WTC11 (cell line): ENCODE results near the gene FOXF2. TPM values are rescaled to one million over a fixed set of nuclear protein-coding genes. Genes with fewer than 3 reads are reported as not detected.

ENCODE experiments used
- ATAC-seq: fragments of 200-7000 bp; cut with Tn5 transposase; 2 replicates; pipeline ENCODE4 v1.10.0; 2021; ENCODE audit warnings: mild to moderate bottlenecking, moderate library complexity
- CTCF ChIA-PET: fragments of 300-600 bp; sonication (Branson Sonifier 250); formaldehyde crosslinking; loops from one replicate; lab custom pipeline; 2021; ENCODE audit warnings: antibody characterized with exemption; lab: Charles Lee
- POLR2A ChIA-PET: fragments of 350-600 bp; sonication (Branson Sonifier 250); formaldehyde crosslinking; loops from one replicate; lab custom pipeline; 2021; ENCODE audit warnings: antibody characterized with exemption; lab: Charles Lee
- DNase-seq: peaks from one replicate; pipeline ENCODE4 v3.0.0; 2021; ENCODE audit warnings: low spot score
- H3K27ac Mint-ChIP-seq: 2 replicates; pipeline ENCODE4 v1.8.0; 2021; ENCODE audit warnings: mixed read lengths
- H3K27me3 Mint-ChIP-seq: 2 replicates; pipeline ENCODE4 v1.8.0; 2021; ENCODE audit warnings: low read depth, mild to moderate bottlenecking, moderate library complexity, mixed read lengths
- H3K36me3 Mint-ChIP-seq: 2 replicates; pipeline ENCODE4 v1.8.0; 2021; ENCODE audit warnings: mixed read lengths
- H3K4me1 Mint-ChIP-seq: 2 replicates; pipeline ENCODE4 v1.8.0; 2022; ENCODE audit warnings: mixed read lengths
- H3K4me3 Mint-ChIP-seq: 2 replicates; pipeline ENCODE4 v1.8.0; 2021; ENCODE audit warnings: mild to moderate bottlenecking, moderate library complexity, mixed read lengths
- H3K9me3 Mint-ChIP-seq: 2 replicates; pipeline ENCODE4 v1.8.0; 2021; ENCODE audit warnings: mixed read lengths
- ELF4 ChIP-seq: sonication (generic); formaldehyde crosslinking; IDR thresholded peaks from 2 replicates; pipeline ENCODE4 v1.8.1; 2022; ENCODE audit warnings: low read depth, mild to moderate bottlenecking, moderate library complexity, missing genetic modification reagents
- EMX1 ChIP-seq: fragments of 250-450 bp; sonication (Bioruptor Pico); IDR thresholded peaks from 2 replicates; pipeline ENCODE4 v1.8.0; 2021; ENCODE audit warnings: mild to moderate bottlenecking
- ESRRA ChIP-seq: sonication (generic); formaldehyde crosslinking; IDR thresholded peaks from 2 replicates; pipeline ENCODE4 v1.8.1; 2022; ENCODE audit warnings: mild to moderate bottlenecking, missing genetic modification reagents, borderline replicate concordance
- FOXJ3 ChIP-seq: sonication (generic); formaldehyde crosslinking; IDR thresholded peaks from 2 replicates; pipeline ENCODE4 v1.9.0; 2021; ENCODE audit warnings: missing genetic modification reagents, mild to moderate bottlenecking, borderline replicate concordance
- GRHL2 ChIP-seq: fragments of 250-450 bp; sonication (Bioruptor Pico); IDR thresholded peaks from 2 replicates; pipeline ENCODE4 v1.8.0; 2022; ENCODE audit warnings: mild to moderate bottlenecking, moderate library complexity; ENCODE audit not compliant: insufficient replicate concordance, severe bottlenecking
- JUN ChIP-seq: sonication (generic); formaldehyde crosslinking; IDR thresholded peaks from 2 replicates; pipeline ENCODE4 v1.8.0; 2023; ENCODE audit warnings: mild to moderate bottlenecking, missing genetic modification reagents
- NFATC4 ChIP-seq: fragments of 250-450 bp; sonication (Bioruptor Pico); IDR thresholded peaks from 2 replicates; pipeline ENCODE4 v1.9.0; 2021; ENCODE audit warnings: mild to moderate bottlenecking
- RELA ChIP-seq: sonication (generic); formaldehyde crosslinking; IDR thresholded peaks from 2 replicates; pipeline ENCODE4 v1.8.1; 2022; ENCODE audit warnings: missing genetic modification reagents, mild to moderate bottlenecking, borderline replicate concordance
- ZNF671 ChIP-seq: fragments of 250-450 bp; sonication (Bioruptor Pico); IDR thresholded peaks from 2 replicates; pipeline ENCODE4 v1.8.0; 2021; ENCODE audit warnings: mild to moderate bottlenecking
- total RNA-seq: library from RNA; stranded (reverse); gene quantifications from 3 replicates; pipeline ENCODE4 v1.2.3, GENCODE V29; 2021
- TF ChIP-seq, protein P1 (sequence below): sonication (generic); formaldehyde crosslinking; IDR thresholded peaks from 2 replicates; pipeline ENCODE4 v1.8.0; 2022; ENCODE audit warnings: missing genetic modification reagents
- TF ChIP-seq, protein P2 (sequence below): sonication (generic); formaldehyde crosslinking; IDR thresholded peaks from 2 replicates; pipeline ENCODE4 v1.8.0; 2022; ENCODE audit warnings: mild to moderate bottlenecking, missing genetic modification reagents
- TF ChIP-seq, protein P3 (sequence below): sonication (generic); formaldehyde crosslinking; IDR thresholded peaks from 2 replicates; pipeline ENCODE4 v1.8.1; 2023; ENCODE audit warnings: mild to moderate bottlenecking, missing genetic modification reagents, moderate library complexity
- TF ChIP-seq, protein P4 (sequence below): sonication (generic); formaldehyde crosslinking; IDR thresholded peaks from 2 replicates; pipeline ENCODE4 v1.8.0; 2022; ENCODE audit warnings: mild to moderate bottlenecking, missing genetic modification reagents
- TF ChIP-seq, protein P5 (sequence below): sonication (generic); formaldehyde crosslinking; IDR thresholded peaks from 2 replicates; pipeline ENCODE4 v1.8.0; 2023; ENCODE audit warnings: missing genetic modification reagents, mild to moderate bottlenecking, borderline replicate concordance
- TF ChIP-seq, protein P6 (sequence below): sonication (generic); formaldehyde crosslinking; IDR thresholded peaks from 2 replicates; pipeline ENCODE4 v1.8.0; 2022; ENCODE audit warnings: mild to moderate bottlenecking, missing genetic modification reagents
- TF ChIP-seq, protein P7 (sequence below): fragments of 200-600 bp; IDR thresholded peaks from 2 replicates; pipeline ENCODE4 v1.8.0; 2022; ENCODE audit warnings: antibody characterized with exemption

The FOXF2 gene
- total RNA-seq, 1 experiment from 2014 or later = 0.11 TPM

DNA sequence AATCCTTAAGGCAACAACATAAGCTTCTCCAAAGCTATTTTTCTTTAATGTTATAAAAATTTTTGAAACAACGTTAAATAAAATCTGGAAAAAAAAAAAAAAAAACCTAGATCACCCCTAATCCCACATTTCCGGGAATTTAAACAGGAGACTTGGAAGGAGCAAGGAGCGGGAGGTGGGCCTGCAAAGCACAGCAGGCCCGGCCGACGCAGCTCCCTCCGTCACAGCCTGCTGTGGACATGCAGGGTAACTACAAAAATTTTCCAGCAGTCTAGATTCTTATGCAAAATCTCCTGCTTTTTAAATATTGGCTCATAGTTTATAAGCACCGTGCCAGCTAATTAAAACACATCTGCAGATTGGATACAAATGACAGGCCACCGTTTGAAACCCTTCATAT lies 23.5 kb downstream of the FOXF2 start:
- Mint-ChIP-seq H3K4me3 (no peak overlapping the region), H3K36me3 (no peaks in the 10 kb centered on the region), H3K9me3 (no peaks in the 10 kb centered on the region), H3K27ac (no peak overlapping the region), H3K27me3 (peaks cover 20% of the 10 kb centered on the region), H3K4me1 (peaks cover 33% of the 10 kb centered on the region)
- no peak for DNase-seq
- ChIA-PET CTCF (interaction anchor here (0.6 to 1.6 kb wide), 7 partner anchors 11 to 820 kb away, joined by 3 to 9 read pairs (median 4); no protein-coding TSS in a partner anchor), POLR2A (no interaction called here)
- ATAC-seq = no peak
- TF ChIP-seq ZNF671 (CRISPR knock-in tag) (no peak), EMX1 (CRISPR knock-in tag) (no peak), ESRRA (CRISPR knock-in tag) (no peak)
- TF ChIP-seq, protein P1, sequence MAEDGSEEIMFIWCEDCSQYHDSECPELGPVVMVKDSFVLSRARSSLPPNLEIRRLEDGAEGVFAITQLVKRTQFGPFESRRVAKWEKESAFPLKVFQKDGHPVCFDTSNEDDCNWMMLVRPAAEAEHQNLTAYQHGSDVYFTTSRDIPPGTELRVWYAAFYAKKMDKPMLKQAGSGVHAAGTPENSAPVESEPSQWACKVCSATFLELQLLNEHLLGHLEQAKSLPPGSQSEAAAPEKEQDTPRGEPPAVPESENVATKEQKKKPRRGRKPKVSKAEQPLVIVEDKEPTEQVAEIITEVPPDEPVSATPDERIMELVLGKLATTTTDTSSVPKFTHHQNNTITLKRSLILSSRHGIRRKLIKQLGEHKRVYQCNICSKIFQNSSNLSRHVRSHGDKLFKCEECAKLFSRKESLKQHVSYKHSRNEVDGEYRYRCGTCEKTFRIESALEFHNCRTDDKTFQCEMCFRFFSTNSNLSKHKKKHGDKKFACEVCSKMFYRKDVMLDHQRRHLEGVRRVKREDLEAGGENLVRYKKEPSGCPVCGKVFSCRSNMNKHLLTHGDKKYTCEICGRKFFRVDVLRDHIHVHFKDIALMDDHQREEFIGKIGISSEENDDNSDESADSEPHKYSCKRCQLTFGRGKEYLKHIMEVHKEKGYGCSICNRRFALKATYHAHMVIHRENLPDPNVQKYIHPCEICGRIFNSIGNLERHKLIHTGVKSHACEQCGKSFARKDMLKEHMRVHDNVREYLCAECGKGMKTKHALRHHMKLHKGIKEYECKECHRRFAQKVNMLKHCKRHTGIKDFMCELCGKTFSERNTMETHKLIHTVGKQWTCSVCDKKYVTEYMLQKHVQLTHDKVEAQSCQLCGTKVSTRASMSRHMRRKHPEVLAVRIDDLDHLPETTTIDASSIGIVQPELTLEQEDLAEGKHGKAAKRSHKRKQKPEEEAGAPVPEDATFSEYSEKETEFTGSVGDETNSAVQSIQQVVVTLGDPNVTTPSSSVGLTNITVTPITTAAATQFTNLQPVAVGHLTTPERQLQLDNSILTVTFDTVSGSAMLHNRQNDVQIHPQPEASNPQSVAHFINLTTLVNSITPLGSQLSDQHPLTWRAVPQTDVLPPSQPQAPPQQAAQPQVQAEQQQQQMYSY (CRISPR knock-in tag) = no peak
- TF ChIP-seq, protein P2, sequence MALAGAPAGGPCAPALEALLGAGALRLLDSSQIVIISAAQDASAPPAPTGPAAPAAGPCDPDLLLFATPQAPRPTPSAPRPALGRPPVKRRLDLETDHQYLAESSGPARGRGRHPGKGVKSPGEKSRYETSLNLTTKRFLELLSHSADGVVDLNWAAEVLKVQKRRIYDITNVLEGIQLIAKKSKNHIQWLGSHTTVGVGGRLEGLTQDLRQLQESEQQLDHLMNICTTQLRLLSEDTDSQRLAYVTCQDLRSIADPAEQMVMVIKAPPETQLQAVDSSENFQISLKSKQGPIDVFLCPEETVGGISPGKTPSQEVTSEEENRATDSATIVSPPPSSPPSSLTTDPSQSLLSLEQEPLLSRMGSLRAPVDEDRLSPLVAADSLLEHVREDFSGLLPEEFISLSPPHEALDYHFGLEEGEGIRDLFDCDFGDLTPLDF = no peak
- TF ChIP-seq, protein P3, sequence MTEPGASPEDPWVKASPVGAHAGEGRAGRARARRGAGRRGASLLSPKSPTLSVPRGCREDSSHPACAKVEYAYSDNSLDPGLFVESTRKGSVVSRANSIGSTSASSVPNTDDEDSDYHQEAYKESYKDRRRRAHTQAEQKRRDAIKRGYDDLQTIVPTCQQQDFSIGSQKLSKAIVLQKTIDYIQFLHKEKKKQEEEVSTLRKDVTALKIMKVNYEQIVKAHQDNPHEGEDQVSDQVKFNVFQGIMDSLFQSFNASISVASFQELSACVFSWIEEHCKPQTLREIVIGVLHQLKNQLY = no peak
- TF ChIP-seq, protein P4, sequence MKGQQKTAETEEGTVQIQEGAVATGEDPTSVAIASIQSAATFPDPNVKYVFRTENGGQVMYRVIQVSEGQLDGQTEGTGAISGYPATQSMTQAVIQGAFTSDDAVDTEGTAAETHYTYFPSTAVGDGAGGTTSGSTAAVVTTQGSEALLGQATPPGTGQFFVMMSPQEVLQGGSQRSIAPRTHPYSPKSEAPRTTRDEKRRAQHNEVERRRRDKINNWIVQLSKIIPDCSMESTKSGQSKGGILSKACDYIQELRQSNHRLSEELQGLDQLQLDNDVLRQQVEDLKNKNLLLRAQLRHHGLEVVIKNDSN (CRISPR knock-in tag) = no peak

DNA sequence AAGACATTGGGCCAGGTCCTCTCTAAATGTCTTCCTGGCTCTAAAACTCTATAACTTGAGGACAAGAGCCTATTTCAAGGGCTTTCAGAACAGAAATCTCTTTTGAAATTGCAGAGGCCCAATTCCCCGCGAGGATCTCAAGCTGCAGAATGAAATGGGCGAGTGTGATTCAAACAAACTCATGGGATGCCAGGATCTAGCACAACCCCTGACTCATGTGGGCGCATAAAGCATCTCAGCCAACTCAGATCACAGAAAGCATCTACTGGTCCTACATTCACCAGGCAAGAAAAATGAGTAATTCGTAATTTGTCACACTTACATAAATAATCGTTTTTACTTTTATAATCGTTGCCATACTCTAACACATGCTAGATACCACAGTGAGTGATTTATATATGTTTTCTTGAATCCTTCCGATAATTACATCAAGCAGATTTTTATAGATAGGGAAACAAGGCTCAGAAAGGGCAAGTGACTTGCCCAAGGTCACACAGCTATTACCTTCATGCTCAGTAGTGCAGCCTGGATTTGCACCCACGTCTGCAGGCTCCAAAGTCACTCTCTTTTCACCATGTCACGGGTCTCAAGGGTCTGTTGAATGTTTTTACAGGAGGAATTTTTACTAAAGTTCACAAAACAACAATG lies 26.2 kb downstream of the FOXF2 start:
- Mint-ChIP-seq H3K4me1 (peaks cover 15% of the 10 kb centered on the region), H3K9me3 (peaks cover 6% of the 10 kb centered on the region), H3K27me3 (peaks cover 4% of the 10 kb centered on the region), H3K36me3 (peaks cover 5% of the 10 kb centered on the region; the same call in 1 of the 2 replicates)
- no peak for TF ChIP-seq NFATC4 (CRISPR knock-in tag)
- TF ChIP-seq, protein P5, sequence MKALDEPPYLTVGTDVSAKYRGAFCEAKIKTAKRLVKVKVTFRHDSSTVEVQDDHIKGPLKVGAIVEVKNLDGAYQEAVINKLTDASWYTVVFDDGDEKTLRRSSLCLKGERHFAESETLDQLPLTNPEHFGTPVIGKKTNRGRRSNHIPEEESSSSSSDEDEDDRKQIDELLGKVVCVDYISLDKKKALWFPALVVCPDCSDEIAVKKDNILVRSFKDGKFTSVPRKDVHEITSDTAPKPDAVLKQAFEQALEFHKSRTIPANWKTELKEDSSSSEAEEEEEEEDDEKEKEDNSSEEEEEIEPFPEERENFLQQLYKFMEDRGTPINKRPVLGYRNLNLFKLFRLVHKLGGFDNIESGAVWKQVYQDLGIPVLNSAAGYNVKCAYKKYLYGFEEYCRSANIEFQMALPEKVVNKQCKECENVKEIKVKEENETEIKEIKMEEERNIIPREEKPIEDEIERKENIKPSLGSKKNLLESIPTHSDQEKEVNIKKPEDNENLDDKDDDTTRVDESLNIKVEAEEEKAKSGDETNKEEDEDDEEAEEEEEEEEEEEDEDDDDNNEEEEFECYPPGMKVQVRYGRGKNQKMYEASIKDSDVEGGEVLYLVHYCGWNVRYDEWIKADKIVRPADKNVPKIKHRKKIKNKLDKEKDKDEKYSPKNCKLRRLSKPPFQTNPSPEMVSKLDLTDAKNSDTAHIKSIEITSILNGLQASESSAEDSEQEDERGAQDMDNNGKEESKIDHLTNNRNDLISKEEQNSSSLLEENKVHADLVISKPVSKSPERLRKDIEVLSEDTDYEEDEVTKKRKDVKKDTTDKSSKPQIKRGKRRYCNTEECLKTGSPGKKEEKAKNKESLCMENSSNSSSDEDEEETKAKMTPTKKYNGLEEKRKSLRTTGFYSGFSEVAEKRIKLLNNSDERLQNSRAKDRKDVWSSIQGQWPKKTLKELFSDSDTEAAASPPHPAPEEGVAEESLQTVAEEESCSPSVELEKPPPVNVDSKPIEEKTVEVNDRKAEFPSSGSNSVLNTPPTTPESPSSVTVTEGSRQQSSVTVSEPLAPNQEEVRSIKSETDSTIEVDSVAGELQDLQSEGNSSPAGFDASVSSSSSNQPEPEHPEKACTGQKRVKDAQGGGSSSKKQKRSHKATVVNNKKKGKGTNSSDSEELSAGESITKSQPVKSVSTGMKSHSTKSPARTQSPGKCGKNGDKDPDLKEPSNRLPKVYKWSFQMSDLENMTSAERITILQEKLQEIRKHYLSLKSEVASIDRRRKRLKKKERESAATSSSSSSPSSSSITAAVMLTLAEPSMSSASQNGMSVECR (CRISPR knock-in tag) = no peak
- TF ChIP-seq, protein P6, sequence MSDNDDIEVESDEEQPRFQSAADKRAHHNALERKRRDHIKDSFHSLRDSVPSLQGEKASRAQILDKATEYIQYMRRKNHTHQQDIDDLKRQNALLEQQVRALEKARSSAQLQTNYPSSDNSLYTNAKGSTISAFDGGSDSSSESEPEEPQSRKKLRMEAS (CRISPR knock-in tag) = no peak
- TF ChIP-seq RELA (CRISPR knock-in tag) = no peak
- TF ChIP-seq GRHL2 = no peak
- TF ChIP-seq, protein P7, sequence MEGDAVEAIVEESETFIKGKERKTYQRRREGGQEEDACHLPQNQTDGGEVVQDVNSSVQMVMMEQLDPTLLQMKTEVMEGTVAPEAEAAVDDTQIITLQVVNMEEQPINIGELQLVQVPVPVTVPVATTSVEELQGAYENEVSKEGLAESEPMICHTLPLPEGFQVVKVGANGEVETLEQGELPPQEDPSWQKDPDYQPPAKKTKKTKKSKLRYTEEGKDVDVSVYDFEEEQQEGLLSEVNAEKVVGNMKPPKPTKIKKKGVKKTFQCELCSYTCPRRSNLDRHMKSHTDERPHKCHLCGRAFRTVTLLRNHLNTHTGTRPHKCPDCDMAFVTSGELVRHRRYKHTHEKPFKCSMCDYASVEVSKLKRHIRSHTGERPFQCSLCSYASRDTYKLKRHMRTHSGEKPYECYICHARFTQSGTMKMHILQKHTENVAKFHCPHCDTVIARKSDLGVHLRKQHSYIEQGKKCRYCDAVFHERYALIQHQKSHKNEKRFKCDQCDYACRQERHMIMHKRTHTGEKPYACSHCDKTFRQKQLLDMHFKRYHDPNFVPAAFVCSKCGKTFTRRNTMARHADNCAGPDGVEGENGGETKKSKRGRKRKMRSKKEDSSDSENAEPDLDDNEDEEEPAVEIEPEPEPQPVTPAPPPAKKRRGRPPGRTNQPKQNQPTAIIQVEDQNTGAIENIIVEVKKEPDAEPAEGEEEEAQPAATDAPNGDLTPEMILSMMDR = no peak
- TF ChIP-seq EMX1 (CRISPR knock-in tag) = no peak
- no peak for TF ChIP-seq JUN (CRISPR knock-in tag)
- TF ChIP-seq, protein P4 (CRISPR knock-in tag) = no peak
- TF ChIP-seq ELF4 (CRISPR knock-in tag) = no peak
- TF ChIP-seq FOXJ3 (CRISPR knock-in tag) = no peak
- TF ChIP-seq, all 79 proteins: peak for 0
- no peak overlapping the region; the same call in 1 of the 2 replicates for H3K27ac Mint-ChIP-seq
- no peak for DNase-seq
- ChIA-PET POLR2A (no interaction called here), CTCF (interaction anchor here (2.2 kb wide), 1 partner anchor 8 kb away, joined by 12 read pairs; no protein-coding TSS in a partner anchor)
- H3K4me3 Mint-ChIP-seq = no peak overlapping the region
- no peak for ATAC-seq
